HG02852 (cell line): Measurements from ENCODE around the gene SLC1A4.
"Not testable (repeated sequence)": the region's sequence is repeated elsewhere in the genome, so short reads cannot be mapped to it uniquely, and the experiment has no call there.

Source experiments
- ATAC-seq: cut with Tn5 transposase; IDR thresholded peaks from one replicate; pipeline ENCODE4 v1.9.1; 2021; ENCODE audit warnings: mild to moderate bottlenecking, moderate library complexity; ENCODE audit not compliant: unreplicated experiment

Gene SLC1A4

DNA sequence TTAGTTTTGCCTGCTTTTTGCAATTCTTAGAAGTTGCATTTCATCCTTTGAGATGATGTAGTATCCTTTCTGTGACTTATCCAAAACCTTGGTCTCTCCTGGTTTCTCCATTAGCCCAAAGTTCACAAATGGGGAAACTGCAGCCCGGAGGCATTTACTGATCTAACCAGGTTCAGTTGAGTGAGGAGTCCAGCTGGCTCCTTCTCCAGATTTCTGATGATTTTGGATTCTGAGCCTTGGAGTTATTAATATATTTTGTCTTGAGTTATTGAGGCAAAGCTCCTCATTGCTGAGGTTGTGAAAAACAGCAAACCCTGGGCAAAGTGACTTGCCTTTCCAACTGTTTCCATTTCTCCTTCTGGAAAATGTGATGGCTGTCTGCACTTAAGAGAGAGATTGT lies 1.7 kb downstream of the SLC1A4 start:
- ATAC-seq = no peak

DNA sequence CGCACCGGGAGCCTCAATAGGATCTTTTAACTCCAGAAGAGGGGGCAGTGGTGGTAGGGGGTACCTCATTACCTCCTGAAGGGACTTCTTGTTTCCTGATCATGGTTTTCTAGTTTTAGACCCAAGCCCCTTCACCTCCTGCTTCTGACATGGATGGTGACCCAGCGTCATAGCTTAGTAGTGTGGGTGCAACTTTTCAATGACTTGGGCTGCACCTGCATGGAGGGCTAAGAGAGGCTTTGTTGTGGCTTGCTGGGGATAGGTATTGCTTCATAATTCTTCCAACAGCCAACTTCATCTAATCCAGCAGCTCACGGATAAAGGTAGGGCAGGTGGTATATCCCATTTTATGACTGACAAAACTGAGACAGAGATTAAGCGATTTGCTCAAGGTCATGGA lies 3.0 kb downstream of the SLC1A4 start:
- no peak for ATAC-seq

DNA sequence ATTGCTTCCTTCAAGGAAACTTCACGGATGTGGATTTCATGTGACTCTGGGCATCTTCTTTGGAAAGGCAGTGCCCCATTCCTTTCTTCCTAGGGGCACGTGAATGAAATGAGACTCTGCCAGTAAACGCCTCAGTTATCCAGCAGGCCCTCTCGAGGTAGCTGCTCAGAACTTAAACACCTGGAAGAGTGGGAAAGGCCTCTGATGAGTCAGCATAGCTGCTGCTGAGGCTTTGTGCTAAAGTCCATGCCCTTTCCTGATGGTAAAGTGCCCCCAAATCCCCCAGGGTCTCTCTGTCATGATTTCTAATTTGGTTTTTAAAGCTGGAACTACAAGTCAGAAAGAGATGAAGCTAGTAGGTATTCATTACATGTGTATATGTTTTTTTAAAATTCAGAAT lies 3.8 kb downstream of the SLC1A4 start:
- ATAC-seq = no peak

DNA sequence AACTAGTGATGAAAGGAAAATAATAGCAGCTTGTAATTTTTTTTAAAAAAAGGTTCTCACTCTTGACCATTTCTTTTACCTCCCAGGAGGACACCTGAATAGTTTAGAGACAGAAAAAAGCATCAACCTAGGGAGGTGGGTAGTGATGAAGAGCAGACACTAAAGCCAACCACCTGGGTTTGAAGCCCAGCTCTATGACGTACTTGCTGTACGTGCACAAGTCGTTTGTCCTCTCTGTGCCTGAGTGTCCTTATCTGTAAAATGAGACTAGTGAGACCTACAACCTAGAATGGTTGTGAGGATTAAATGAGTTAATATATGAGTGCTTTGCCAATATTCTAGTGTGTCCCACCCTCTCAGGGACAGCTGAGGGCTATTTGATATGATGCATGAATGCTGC lies 5.8 kb downstream of the SLC1A4 start:
- no peak for ATAC-seq

DNA sequence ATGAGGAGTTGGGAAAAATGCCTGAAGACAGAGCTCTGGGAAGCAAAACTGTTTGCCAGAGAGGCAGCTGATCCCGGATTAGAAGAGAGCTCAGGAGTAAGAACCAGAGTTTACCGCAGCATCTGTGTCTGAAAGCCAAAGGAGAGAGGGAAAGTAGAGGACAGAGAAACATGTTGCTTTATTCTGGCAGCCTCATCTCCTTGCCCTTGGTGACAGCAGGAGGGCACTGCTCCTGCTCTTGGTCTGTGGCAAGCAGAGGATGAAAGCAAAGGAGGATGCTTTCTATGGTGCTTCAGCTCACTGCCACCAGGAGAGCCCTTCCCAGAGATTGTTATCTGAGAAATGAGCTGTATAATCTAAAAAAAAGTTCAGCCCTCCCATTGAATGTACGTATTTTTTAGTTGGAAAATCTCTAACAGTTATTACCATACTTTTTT lies 7.7 kb downstream of the SLC1A4 start:
- no peak for ATAC-seq

DNA sequence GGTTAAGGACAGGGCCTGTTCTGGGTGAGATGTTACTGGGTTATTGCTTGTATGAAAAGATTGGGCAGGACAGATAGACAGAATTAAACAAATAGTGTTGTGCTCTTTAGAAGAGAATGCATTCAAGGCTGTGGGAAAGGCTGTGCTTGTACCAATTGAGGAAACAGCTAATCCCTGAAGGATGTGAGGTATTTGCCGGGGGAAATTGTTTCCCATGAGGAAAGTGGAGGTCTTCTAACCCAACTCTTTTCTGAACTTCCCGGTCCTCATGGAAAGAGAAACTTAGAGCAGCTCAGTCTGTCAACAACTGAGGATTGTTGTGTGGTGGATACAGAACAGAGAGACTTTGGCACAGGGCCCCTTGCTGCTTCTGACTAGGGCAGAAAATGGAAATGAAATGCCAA lies 9.5 kb downstream of the SLC1A4 start:
- no peak for ATAC-seq

DNA sequence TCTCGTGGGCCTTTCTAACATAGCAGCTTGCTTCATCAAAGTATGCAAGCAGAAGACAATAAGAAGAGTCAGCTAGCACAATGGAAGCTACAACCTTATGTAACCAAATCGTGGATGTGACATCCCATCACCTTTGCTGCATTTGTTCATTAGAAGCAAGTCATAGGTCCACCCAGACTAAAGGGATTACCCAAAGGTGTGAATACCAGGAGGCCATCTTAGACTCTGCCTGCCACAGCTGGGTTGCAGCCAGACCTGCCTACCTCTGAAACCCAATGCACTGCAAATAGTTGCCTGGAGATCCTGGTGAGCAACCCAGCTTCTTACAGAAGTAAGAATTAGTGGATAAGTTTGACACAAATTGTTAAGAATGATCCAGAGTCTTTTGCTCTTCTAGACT lies 10.6 kb downstream of the SLC1A4 start:
- ATAC-seq = no peak

DNA sequence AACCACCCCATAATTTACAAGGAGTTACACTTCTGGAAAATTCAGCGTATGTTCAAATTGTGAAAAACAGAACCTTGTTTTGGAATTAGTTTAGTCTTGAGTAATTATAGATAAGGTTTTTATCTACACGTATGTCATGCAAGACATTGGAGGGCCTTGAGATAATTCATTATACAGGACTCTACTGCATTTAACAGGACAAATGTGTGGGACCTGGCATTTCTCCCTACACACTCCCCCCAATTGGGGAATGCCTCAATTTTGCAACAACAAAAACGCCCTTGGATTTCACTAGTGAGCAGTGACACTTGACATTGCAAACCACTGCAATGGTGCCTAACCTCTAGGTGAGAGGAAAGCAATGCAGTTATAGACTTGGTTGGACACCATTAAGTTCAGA lies 11.4 kb downstream of the SLC1A4 start:
- ATAC-seq = no peak

DNA sequence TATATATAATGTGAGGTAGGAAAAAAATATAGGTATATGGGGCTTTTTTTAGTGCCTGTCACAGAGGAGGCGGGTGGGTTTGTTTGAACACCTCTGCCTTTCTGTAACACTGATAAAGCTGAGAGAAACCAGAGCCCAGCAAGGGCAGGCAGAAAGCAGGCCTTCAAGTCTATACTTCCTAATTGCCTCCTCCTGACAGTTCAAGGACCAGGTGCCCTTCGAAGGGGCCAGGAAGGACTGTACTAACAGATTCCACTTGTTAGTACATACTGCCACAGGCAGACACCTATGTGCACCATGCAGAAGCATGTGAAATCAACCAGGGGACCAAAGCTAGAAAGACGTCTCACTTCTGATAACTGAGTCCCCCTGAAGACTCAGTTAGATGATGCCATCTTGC lies 13.8 kb downstream of the SLC1A4 start:
- no peak for ATAC-seq

DNA sequence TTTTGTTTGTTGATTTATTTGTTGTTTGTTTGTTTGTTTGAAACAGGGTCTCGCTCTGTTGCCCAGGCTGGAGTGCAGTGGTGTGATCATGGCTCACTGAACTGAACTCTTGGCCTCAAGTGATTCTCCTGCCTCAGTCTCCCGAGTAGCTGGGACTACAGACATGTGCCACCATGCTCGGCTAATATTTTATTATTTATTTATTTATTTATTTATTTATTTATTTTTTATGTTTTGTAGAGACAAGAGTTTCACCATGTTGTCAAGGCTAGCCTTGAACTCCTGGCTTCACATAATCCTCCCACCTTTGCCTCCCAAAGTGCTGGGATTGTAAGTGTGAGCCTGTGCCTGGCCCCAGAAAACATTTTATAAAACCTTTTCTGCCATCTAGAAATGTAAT lies 15.0 kb downstream of the SLC1A4 start:
- not testable (repeated sequence) for ATAC-seq

DNA sequence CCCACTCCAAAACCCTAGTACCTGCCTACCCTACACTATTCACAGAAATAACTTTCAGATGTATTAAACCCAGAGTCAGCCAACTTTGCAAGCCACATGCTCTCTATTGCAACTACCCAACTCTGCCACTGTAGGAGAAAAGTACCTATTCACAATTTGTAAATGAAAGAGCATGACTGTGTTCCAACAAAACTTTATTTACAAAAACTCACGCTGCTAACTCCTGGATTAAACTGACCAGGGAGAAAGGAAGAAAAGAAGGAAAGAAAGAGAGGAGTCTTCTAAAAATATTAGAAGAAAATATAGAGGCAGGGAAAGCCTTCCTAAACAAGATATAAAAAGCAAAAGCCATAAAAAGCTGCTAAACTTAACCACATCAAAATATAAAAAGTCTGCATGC lies 24.6 kb downstream of the SLC1A4 start:
- no peak for ATAC-seq

DNA sequence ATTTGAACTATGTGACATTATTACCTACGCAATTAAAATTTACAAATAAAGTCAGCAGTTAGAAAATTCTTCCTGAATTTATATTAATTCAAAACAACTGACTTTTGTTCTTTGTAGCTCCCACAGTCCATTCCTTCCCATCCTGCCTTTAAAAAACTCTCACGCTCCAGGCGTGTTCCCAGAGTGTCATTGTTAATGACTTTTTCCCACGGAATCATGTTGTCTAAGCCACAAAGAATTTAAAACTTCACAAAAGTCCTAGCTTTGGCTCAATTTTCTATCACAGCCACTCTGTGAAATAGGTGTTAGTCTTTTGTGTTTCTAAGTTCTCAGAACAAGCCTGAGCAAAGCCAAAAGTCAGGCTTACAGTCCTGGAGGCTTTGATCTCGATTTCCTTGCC lies 26.5 kb downstream of the SLC1A4 start:
- no peak for ATAC-seq

DNA sequence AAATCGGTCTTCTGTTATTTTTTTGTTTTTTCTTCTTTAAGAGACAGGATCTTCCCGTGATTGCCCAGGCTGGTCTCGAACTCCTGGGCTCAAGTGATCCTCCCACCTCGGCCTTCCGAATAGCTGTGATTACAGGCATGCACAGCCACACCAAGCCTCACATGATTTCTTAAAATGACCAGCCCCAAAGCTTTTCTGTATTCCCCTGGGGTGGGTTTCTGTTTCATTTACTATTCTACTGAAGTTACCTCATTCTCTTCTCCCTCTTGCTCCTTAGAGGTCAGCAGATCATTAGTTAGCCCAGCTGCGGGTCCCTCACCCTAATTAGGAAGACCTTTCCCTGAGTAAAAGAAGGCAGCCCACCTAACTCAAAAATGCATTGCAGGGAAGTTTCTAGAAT lies 27.6 kb downstream of the SLC1A4 start:
- peak; percentile 62 for ATAC-seq

DNA sequence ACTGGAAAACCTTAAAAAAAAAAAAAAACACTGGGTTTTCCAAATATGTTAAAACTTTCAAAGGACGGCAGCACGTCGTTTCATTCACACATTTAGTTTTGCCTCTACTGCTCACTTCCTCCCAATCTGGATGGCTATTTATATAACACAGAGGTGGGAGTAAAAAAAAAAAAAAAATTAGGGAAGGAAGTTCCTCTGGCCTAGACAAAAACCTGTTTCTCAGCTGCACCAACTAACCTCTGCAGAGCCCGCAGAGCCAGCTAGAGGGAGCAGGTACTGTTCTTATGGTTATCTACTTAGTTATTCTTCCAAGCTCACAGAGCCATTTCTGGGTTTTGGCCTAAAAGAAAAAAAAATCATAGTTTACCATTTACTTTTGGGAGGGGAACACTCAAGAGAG lies 28.1 kb downstream of the SLC1A4 start:
- no peak for ATAC-seq

DNA sequence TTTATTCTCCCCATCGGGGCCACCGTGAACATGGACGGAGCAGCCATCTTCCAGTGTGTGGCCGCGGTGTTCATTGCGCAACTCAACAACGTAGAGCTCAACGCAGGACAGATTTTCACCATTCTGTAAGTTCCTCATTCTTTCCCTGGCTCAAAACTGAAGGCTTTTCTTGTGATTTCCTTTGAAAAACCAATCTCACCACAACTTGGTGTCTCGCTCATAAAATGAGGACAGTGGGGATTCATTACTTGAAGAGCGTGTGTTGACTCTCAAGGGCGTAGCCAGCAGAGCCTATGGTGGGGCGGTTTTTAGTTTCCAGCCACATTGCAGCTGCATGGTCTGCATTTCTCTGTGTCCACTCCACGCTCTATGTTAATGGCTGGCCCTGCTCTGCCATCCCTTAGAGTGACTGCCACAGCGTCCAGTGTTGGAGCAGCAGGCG lies 29.0 kb downstream of the SLC1A4 start:
- no peak for ATAC-seq

DNA sequence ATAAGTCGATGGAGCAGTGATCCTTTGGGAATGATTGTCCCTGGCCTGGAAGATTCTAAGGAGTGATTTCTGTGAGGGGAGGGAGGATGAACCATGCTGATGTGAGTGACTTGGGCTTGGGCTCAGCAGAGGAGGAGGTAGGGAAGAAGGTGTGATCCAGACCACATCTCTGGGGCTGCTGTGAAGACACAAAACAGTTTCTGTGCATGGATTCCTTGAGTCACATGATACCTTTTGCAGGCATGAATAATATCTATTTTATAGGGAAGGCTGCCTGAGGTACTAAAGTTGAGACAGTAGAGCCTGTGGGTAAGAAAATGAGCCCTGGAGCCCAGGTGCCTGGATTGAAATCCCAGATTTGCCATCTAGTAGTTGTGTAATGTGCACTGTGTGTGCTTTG lies 29.8 kb downstream of the SLC1A4 start:
- ATAC-seq = no peak

DNA sequence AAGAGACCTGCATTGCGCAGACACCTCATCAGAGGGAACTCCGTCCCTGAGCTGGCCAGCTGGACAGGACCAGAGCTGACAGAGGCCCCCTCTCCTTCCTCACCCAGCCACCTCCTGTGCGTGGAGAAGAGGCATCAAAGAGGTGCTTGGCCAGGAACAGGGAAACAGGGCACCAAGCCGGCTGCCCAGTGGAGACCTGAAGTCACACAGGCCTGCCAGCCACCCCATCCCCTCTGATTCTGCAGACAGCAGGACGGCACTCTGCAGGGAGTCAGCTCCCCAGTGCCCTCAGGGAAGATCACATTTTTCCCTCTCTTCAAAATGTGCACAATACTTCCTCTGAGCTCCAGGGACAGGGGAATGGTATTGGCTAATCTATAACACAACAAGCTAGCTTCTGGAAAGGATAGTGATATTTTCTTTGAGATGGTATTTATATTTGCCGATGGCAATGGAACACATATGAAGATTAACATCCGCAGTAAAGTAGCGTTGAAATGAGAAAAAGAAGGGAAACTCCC lies 30.5 kb downstream of the SLC1A4 start:
- no peak for ATAC-seq

DNA sequence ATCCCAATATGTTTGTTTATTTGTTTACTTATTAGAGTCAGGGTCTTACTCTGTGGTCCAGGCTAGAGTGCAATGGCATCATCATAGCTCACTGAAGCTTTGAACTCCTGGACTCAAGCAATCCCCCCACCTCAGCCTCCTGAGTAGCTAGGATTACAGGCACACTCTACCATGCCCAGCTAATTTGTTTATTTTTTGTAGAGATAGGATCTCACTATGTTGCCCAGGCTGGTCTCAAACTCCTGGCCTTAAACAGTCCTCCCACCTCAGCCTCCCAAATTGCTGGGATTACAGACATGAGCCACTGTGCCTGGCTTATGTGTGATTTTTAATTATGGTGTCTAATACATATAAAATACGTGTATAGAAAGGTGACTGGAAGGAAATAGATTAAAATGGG lies 31.1 kb downstream of the SLC1A4 start:
- not testable (repeated sequence) for ATAC-seq

DNA sequence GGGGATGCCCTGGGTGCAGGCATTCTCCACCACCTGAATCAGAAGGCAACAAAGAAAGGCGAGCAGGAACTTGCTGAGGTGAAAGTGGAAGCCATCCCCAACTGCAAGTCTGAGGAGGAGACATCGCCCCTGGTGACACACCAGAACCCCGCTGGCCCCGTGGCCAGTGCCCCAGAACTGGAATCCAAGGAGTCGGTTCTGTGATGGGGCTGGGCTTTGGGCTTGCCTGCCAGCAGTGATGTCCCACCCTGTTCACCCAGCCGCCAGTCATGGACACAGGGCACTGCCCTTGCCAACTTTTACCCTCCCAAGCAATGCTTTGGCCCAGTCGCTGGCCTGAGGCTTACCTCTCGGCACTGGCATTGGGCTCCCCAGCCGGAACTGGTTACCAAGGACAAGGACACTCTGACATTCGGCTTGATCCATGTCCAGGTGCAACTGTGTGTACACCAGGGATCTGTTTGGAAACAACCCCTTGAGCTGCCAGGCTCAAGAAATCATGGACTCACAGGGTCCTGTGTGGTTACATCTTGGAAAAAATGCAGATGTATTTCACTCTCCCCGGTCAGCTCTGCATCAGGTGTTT lies 31.8 kb downstream of the SLC1A4 start:
- no peak for ATAC-seq

DNA sequence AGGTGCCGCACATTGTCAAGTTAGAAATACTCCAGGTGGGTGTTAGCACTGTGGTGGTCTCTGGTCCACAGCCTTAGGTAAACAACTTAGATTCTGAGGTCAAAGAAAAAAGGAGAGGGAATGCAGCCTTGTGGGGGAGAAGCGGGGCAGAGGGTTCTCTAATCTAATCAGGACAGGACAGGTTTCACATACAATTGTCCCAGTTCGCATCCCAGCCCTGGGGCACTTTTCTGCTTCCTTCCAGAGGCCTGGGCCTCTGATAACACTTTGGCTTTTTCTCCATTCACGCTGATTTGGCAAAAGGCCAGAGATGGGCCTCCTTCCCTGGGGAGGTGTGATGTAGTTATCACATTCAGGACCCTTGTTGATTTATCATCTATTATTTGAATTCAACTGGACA lies 32.5 kb downstream of the SLC1A4 start:
- no peak for ATAC-seq

DNA sequence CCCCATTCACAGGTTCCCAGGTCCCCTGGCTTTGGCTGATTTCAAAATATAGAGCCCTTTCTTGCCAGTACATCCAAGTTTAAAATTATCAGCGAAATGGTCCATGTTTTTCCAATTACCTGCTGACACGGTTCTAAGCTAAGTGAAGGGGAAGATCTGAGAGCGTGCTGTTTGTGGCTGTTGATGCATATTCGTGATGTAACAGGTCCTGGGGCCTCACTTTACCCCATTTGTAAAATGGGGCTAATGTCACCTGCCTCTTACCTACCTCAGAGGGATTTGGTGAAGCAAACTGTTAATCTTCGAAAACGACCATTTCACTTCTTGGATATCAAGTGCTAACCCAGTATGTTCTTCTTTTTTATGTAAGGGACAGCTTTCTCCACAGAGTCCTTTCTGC lies 33.0 kb downstream of the SLC1A4 start:
- no peak for ATAC-seq

DNA sequence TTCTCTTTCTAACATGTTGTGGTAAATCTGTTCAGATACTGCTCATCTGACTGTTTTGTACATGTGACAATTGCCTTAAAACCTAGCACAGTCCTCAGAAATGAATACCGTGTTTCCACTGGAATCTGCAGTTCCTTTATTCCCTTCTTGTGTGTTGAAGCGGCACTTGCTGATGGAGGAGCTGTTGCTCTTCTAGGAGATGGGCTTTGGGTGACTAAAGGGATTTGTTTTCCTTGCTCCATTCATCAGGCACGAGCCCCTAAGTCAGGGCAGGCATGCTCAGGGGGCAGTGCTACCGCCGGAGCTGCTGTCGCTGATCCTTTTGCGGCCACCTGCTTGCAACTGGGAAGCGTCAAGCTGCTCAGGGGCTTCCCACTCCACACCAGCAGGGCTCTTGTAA lies 34.5 kb downstream of the SLC1A4 start:
- ATAC-seq = no peak

DNA sequence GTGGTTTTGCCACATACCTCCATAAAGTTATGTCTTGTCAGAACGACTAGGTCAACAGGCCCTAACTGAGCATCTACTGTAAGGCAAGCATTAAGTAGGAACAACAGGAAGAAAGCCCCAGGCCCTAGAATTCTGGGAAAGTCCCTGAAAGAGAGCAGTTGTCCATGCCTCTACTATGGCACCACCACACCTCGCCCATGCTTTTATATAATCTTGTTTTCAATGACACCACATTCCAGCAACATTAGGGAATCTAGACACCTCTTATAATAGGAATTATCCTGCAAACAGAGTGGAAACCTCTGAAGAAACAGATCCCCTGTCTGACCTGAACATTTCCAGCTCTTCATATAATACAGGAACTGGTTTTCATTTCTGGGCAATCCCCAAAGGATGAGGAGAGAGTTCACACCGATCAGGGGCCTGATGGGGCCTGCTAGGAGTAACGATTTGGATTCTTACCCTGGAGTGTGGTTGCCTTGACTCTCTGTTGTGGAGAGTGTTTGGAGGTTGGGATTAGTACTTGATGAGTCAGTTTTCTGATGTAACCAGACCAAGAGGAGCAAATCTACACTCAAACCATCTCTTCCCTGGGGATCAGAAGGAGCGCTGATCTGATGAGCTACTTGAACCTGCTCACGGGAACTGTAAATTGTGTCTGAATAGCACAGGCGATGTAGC lies 35.1 kb downstream of the SLC1A4 start:
- ATAC-seq = no peak
